GM12873 (cell line): ENCODE results near the gene SFMBT1.
A peak's percentile ranks its signal among the peaks of the same experiment; 100 is the strongest.

Experiments used
- CTCF ChIP-seq: IDR thresholded peaks from 2 replicates; pipeline ENCODE4 v1.5.1; 2012; ENCODE audit warnings: low read depth, mild to moderate bottlenecking, moderate library complexity, low read length, control low read depth; ENCODE audit not compliant: insufficient read depth; ENCODE audit errors: missing control alignments

SFMBT1 gene

GRCh38 chr3:52934630-52935530, 111.0 kb downstream of the SFMBT1 start:
- peak; percentile 82 for TF ChIP-seq CTCF

GRCh38 chr3:52931889-52932288, 114.0 kb downstream of the SFMBT1 start:
- peak; percentile 12 for TF ChIP-seq CTCF

GRCh38 chr3:52931328-52931727, 114.5 kb downstream of the SFMBT1 start:
- no peak for TF ChIP-seq CTCF

GRCh38 chr3:52930748-52931147, 115.1 kb downstream of the SFMBT1 start:
- TF ChIP-seq CTCF, result no peak

GRCh38 chr3:52926554-52926953, 119.3 kb downstream of the SFMBT1 start:
- TF ChIP-seq CTCF, result no peak

GRCh38 chr3:52925405-52926313, 120.2 kb downstream of the SFMBT1 start:
- TF ChIP-seq CTCF, result no peak

- no peak for TF ChIP-seq CTCF
Observed at GRCh38 chr3:52923963-52924362, 121.9 kb downstream of the SFMBT1 start.
